IMR-90 (cell line): ENCODE results near the gene MLLT10. TPM values are rescaled to one million over a fixed set of nuclear protein-coding genes. Genes with fewer than 3 reads are reported as not detected.

ENCODE experiments used
- ATAC-seq: fragments of 200-7000 bp; cut with Tn5 transposase; 2 replicates; pipeline ENCODE4 v1.9.1; 2020; ENCODE audit warnings: low read depth, mild to moderate bottlenecking, moderate library complexity
- BruUV-seq: library from RNA; stranded (reverse); fragments of 400-500 nt; replicated peaks from 2 replicates; lab custom pipeline; 2021; lab: Mats Ljungman, UMichigan
- CTCF ChIA-PET: fragments of 300-600 bp; formaldehyde crosslinking; extraction: SDS; loops from one replicate; lab custom pipeline; 2021; ENCODE audit warnings: antibody characterized with exemption; lab: Yijun Ruan, JAX
- POLR2A ChIA-PET: fragments of 300-600 bp; sonication (Branson Sonifier 250); formaldehyde crosslinking; loops from one replicate; lab custom pipeline; 2022; ENCODE audit warnings: antibody characterized with exemption; ENCODE audit not compliant: unreplicated experiment; lab: Charles Lee
- DNase-seq: peaks from one replicate; pipeline ENCODE4 v3.0.0; 2013
- H2AFZ ChIP-seq: replicated peaks from 2 replicates; pipeline ENCODE3; 2013; ENCODE audit warnings: low read length, mild to moderate bottlenecking; ENCODE audit not compliant: poor library complexity
- H2AK5ac ChIP-seq: 2 replicates; pipeline ENCODE4 v1.6.1; 2013; ENCODE audit warnings: low read depth, low read length, inconsistent platforms
- H2AK9ac ChIP-seq: replicated peaks from 2 replicates; pipeline ENCODE3; 2013; ENCODE audit warnings: mild to moderate bottlenecking, low read depth, low read length, moderate library complexity; ENCODE audit not compliant: poor library complexity
- H2BK120ac ChIP-seq: 2 replicates; pipeline ENCODE4 v1.6.1; 2013; ENCODE audit warnings: low read depth, low read length, inconsistent platforms
- H2BK15ac ChIP-seq: 3 replicates; pipeline ENCODE4 v1.6.1; 2013; ENCODE audit warnings: low read depth, low read length, inconsistent platforms
- H2BK20ac ChIP-seq: 2 replicates; pipeline ENCODE4 v1.6.1; 2013; ENCODE audit warnings: low read depth, mild to moderate bottlenecking, inconsistent platforms, low read length, moderate library complexity
- H2BK5ac ChIP-seq: 2 replicates; pipeline ENCODE4 v1.6.1; 2013; ENCODE audit warnings: mild to moderate bottlenecking, low read depth, low read length, inconsistent platforms; ENCODE audit not compliant: poor library complexity, severe bottlenecking
- H3K14ac ChIP-seq: replicated peaks from 2 replicates; pipeline ENCODE4 v1.6.1; 2013; ENCODE audit warnings: low read depth, low read length, inconsistent platforms
- H3K18ac ChIP-seq: 2 replicates; pipeline ENCODE4 v1.6.1; 2013; ENCODE audit warnings: low read depth, low read length, control low read depth
- H3K23ac ChIP-seq: 2 replicates; pipeline ENCODE4 v1.6.1; 2013; ENCODE audit warnings: low read depth, low read length, inconsistent platforms
- H3K27ac ChIP-seq: 2 replicates; pipeline ENCODE4 v1.5.1; 2013; ENCODE audit warnings: mild to moderate bottlenecking, control low read depth, low read length; ENCODE audit not compliant: insufficient read depth
- H3K27me3 ChIP-seq: 2 replicates; pipeline ENCODE4 v1.6.1; 2013; ENCODE audit warnings: low read length; ENCODE audit not compliant: control insufficient read depth, insufficient read depth
- H3K36me3 ChIP-seq: 2 replicates; pipeline ENCODE4 v1.6.1; 2013; ENCODE audit warnings: low read length, mixed read lengths; ENCODE audit not compliant: control insufficient read depth, insufficient read depth
- H3K4ac ChIP-seq: 2 replicates; pipeline ENCODE4 v1.6.1; 2013; ENCODE audit warnings: low read depth, low read length, inconsistent platforms
- H3K4me1 ChIP-seq: 2 replicates; pipeline ENCODE4 v1.6.1; 2013; ENCODE audit warnings: low read length, mixed read lengths; ENCODE audit not compliant: control insufficient read depth, insufficient read depth
- H3K4me2 ChIP-seq: 2 replicates; pipeline ENCODE4 v1.6.1; 2013; ENCODE audit warnings: low read depth, mild to moderate bottlenecking, control low read depth, low read length, moderate library complexity
- H3K4me3 ChIP-seq: 2 replicates; pipeline ENCODE4 v1.5.1; 2013; ENCODE audit warnings: low read depth, mild to moderate bottlenecking, control low read depth, low read length, moderate library complexity; ENCODE audit not compliant: insufficient read depth
- H3K56ac ChIP-seq: 2 replicates; pipeline ENCODE4 v1.6.1; 2013; ENCODE audit warnings: low read length, inconsistent platforms; ENCODE audit not compliant: insufficient read depth; ENCODE audit errors: extremely low read depth
- H3K79me1 ChIP-seq, 2 experiments: 2 replicates each; pipeline ENCODE4 v1.6.1; 2013; ENCODE audit warnings: low read length in 2 of 2, inconsistent platforms in 1 of 2, low read depth in 1 of 2
- H3K9ac ChIP-seq: 2 replicates; pipeline ENCODE4 v1.6.1; 2013; ENCODE audit warnings: low read depth, low read length, control low read depth
- H3K9me1 ChIP-seq: 2 replicates; pipeline ENCODE4 v1.6.1; 2013; ENCODE audit warnings: low read length, inconsistent platforms; ENCODE audit not compliant: insufficient read depth
- H3K9me3 ChIP-seq: 2 replicates; pipeline ENCODE4 v1.6.1; 2013; ENCODE audit warnings: low read length; ENCODE audit not compliant: control insufficient read depth, insufficient read depth
- H4K20me1 ChIP-seq: 2 replicates; pipeline ENCODE4 v1.6.1; 2013; ENCODE audit warnings: low read length, inconsistent platforms; ENCODE audit not compliant: insufficient read depth
- H4K5ac ChIP-seq: 2 replicates; pipeline ENCODE4 v1.6.1; 2013; ENCODE audit warnings: mild to moderate bottlenecking, low read depth, low read length, control low read depth
- H4K8ac ChIP-seq, 2 experiments: 2 replicates each; pipeline ENCODE4 v1.6.1; 2013; ENCODE audit warnings: low read depth in 2 of 2, low read length in 2 of 2, control low read depth in 1 of 2, inconsistent platforms in 1 of 2
- H4K91ac ChIP-seq: 2 replicates; pipeline ENCODE4 v1.6.1; 2013; ENCODE audit warnings: low read depth, low read length, inconsistent platforms; ENCODE audit not compliant: insufficient read depth
- BHLHE40 ChIP-seq: fragments of 150-350 bp; IDR thresholded peaks from 2 replicates; pipeline ENCODE4 v1.6.1; 2016; ENCODE audit warnings: mild to moderate bottlenecking, low read depth, low read length
- CHD1 ChIP-seq: IDR thresholded peaks from 2 replicates; pipeline ENCODE4 v1.6.1; 2012; ENCODE audit warnings: low read depth, low read length, improper control_type of control experiment
- ELK1 ChIP-seq: fragments of 150-350 bp; IDR thresholded peaks from 2 replicates; pipeline ENCODE4 v1.6.1; 2016; ENCODE audit warnings: low read depth, mild to moderate bottlenecking, low read length, moderate library complexity, borderline replicate concordance
- FOS ChIP-seq: fragments of 150-350 bp; IDR thresholded peaks from 2 replicates; pipeline ENCODE4 v1.6.1; 2016; ENCODE audit warnings: low read depth, low read length
- MAFK ChIP-seq: IDR thresholded peaks from 2 replicates; pipeline ENCODE4 v1.6.1; 2012; ENCODE audit warnings: low read depth, low read length, improper control_type of control experiment
- MXI1 ChIP-seq: IDR thresholded peaks from 2 replicates; pipeline ENCODE4 v1.6.1; 2012; ENCODE audit warnings: low read depth, mild to moderate bottlenecking, low read length, moderate library complexity, borderline replicate concordance
- NFE2L2 ChIP-seq: fragments of 150-350 bp; IDR thresholded peaks from 2 replicates; pipeline ENCODE4 v1.6.1; 2016; ENCODE audit warnings: low read depth, mild to moderate bottlenecking, low read length
- POLR2A ChIP-seq: IDR thresholded peaks from 2 replicates; pipeline ENCODE4 v1.6.1; 2012; ENCODE audit warnings: mild to moderate bottlenecking, low read depth, low read length
- RAD21 ChIP-seq: IDR thresholded peaks from 2 replicates; pipeline ENCODE4 v1.6.1; 2012; ENCODE audit warnings: low read length, improper control_type of control experiment
- RFX5 ChIP-seq: IDR thresholded peaks from 2 replicates; pipeline ENCODE4 v1.8.0; 2012; ENCODE audit warnings: low read depth, mild to moderate bottlenecking, low read length, moderate library complexity
- SMC3 ChIP-seq: fragments of 150-350 bp; IDR thresholded peaks from 2 replicates; pipeline ENCODE4 v1.6.1; 2016; ENCODE audit warnings: low read depth, mild to moderate bottlenecking, antibody characterized with exemption, low read length, moderate library complexity
- WGBS, 2 experiments: methylation state at CpG; one replicate each; pipeline versions ENCODE4 v1.1.5 to v1.1.7; 2013; ENCODE audit warnings: missing lambda C conversion rate in 2 of 2; ENCODE audit not compliant: insufficient read length in 1 of 2; ENCODE audit errors: extremely low coverage in 2 of 2; 5-methylcytosine and 5-hydroxymethylcytosine counted together
- dilution Hi-C: fragments of 300-500 bp; cut with HindIII; formaldehyde crosslinking; loops from one replicate; pipeline ENCODE4 v1.14.3; 2018; ENCODE audit warnings: low sequenced_read_pairs; ENCODE audit not compliant: unreplicated experiment
- in situ Hi-C: fragments of 300-500 bp; cut with MboI; formaldehyde crosslinking; loops from 3 replicates; pipeline ENCODE4 v1.14.3; 2019; ENCODE audit warnings: low sequenced_read_pairs, inconsistent platforms, mixed read lengths
- intact Hi-C: fragments of 100-400 bp; cut with micrococcal nuclease; formaldehyde crosslinking; loops from 2 replicates; pipeline ENCODE4 v1.10.0; 2022
- polyA plus RNA-seq, 3 experiments: library from polyadenylated mRNA; depleted of rRNA; stranded (reverse); fragments of >200 nt; gene quantifications; 2 replicates each; pipeline ENCODE4 v1.2.3, GENCODE V29; 2012; ENCODE audit warnings: low replicate concordance in 1 of 3
- total RNA-seq: library from RNA; depleted of rRNA; stranded (reverse); fragments of >200 nt; gene quantifications from 2 replicates; pipeline ENCODE4 v1.2.3, GENCODE V29; 2012

The MLLT10 gene
- total and polyA plus RNA-seq, 2 of the 4 experiments (the other 2 are of a cell fraction): 22.5 to 29.0 TPM

GRCh38 chr10:21507150-21507549 is 26.9 kb upstream of the MLLT10 start:
- no peak for TF ChIP-seq ELK1
- no peak for TF ChIP-seq MXI1
- TF ChIP-seq BHLHE40: no peak
- TF ChIP-seq CHD1: no peak
- no peak for TF ChIP-seq MAFK
- TF ChIP-seq RAD21: no peak
- TF ChIP-seq POLR2A: no peak
- no peak for TF ChIP-seq FOS
- TF ChIP-seq NFE2L2: no peak
- no peak for TF ChIP-seq SMC3
- no peak for TF ChIP-seq RFX5
- no TSS peak for BruUV-seq
- DNase-seq: no peak
- Histone ChIP-seq H3K36me3 (no peaks in the 10 kb centered on the region), H2BK5ac (no peak overlapping the region), H3K56ac (no peak overlapping the region), H3K27ac (no peak overlapping the region), H3K23ac (no peak overlapping the region), H3K9me3 (no peaks in the 10 kb centered on the region), H3K18ac (no peak overlapping the region), H3K14ac (no peak overlapping the region), H2AK9ac (no peak overlapping the region), H2BK15ac (no peak overlapping the region), H2BK120ac (no peak overlapping the region), H3K27me3 (peaks cover 3% of the 10 kb centered on the region; the same call in 1 of the 2 replicates), H2BK20ac (no peak overlapping the region), H3K4me2 (no peak overlapping the region), H2AK5ac (no peak overlapping the region), H4K20me1 (no peaks in the 10 kb centered on the region), H4K91ac (no peak overlapping the region), H3K79me1 (no peaks in the 10 kb centered on the region), H3K4ac (no peak overlapping the region), H3K9me1 (no peaks in the 10 kb centered on the region), H3K4me1 (peaks cover 5% of the 10 kb centered on the region; the same call in 1 of the 2 replicates), H2AFZ (no peak overlapping the region), H3K9ac (no peak overlapping the region), H4K5ac (no peak overlapping the region), H4K8ac (no peak overlapping the region), H3K4me3 (no peak overlapping the region)
- POLR2A ChIA-PET: no interaction called here
- ATAC-seq: no peak
- in situ Hi-C loops (loop anchor here (25.0 kb wide), 3 partner anchors 805 to 1105 kb away; partner anchors contain the start of genes BMI1 and COMMD3), dilution Hi-C loops (no loop called here), intact Hi-C loops (no loop called here)
- CTCF ChIA-PET: interaction anchor here (0.6 to 0.7 kb wide), 2 partner anchors 8 to 11 kb away, joined by 4 to 6 read pairs; no protein-coding TSS in a partner anchor
- WGBS, 2 experiments: 81% methylated on average over 14 of the region's 21 CpGs; no CpG with 5 or more reads in 1 of the 2 experiments
